Neural crest cell (in vitro differentiated cells): ENCODE measurements around the gene ANK3. TPM values are rescaled to one million over a fixed set of nuclear protein-coding genes. Genes with fewer than 3 reads are reported as not detected.

Source experiments
- DNase-seq: peaks from one replicate; pipeline ENCODE4 v3.0.0; 2021; ENCODE audit warnings: low read depth, mixed read lengths, low spot score
- H3K27ac Mint-ChIP-seq: one replicate; pipeline ENCODE4 v1.8.0; 2021; ENCODE audit warnings: mild to moderate bottlenecking, mixed read lengths; ENCODE audit not compliant: unreplicated experiment
- H3K27me3 Mint-ChIP-seq: 2 replicates; pipeline ENCODE4 v1.8.0; 2021; ENCODE audit warnings: low read depth, mild to moderate bottlenecking, mixed read lengths
- H3K36me3 Mint-ChIP-seq: 2 replicates; pipeline ENCODE4 v1.8.0; 2021; ENCODE audit warnings: low read depth, mild to moderate bottlenecking, mixed read lengths
- H3K4me1 Mint-ChIP-seq: 2 replicates; pipeline ENCODE4 v1.8.0; 2021; ENCODE audit warnings: mixed read lengths
- H3K4me3 Mint-ChIP-seq: one replicate; pipeline ENCODE4 v1.8.0; 2021; ENCODE audit warnings: mild to moderate bottlenecking, mixed read lengths
- H3K9me3 Mint-ChIP-seq: 2 replicates; pipeline ENCODE4 v1.8.0; 2021; ENCODE audit warnings: mixed read lengths
- CTCF ChIP-seq: fragments of 200-600 bp; sonication (generic); conservative IDR thresholded peaks from 2 replicates; pipeline ENCODE4 v1.5.0; 2021; ENCODE audit warnings: antibody characterized with exemption, mild to moderate bottlenecking
- total RNA-seq: library from RNA; stranded (reverse); gene quantifications from 2 replicates; pipeline ENCODE4 v1.2.1, GENCODE V29; 2021

The ANK3 gene
- total RNA-seq, 1 donor from 2014 or later: 45.2 TPM

GRCh38 chr10:60169111-60169510 is 220.6 kb downstream of the ANK3 start:
- H3K27ac Mint-ChIP-seq: no peak overlapping the region
- no peak for TF ChIP-seq CTCF
- H3K36me3 Mint-ChIP-seq: no peaks in the 10 kb centered on the region
- H3K9me3 Mint-ChIP-seq: no peaks in the 10 kb centered on the region
- peaks cover 4% of the 10 kb centered on the region for H3K4me1 Mint-ChIP-seq
- DNase-seq: no peak
- H3K27me3 Mint-ChIP-seq: no peaks in the 10 kb centered on the region
- H3K4me3 Mint-ChIP-seq: no peak overlapping the region

- TF ChIP-seq CTCF: no peak
- Mint-ChIP-seq H3K36me3 (no peaks in the 10 kb centered on the region), H3K27ac (no peak overlapping the region), H3K4me1 (no peaks in the 10 kb centered on the region), H3K4me3 (no peak overlapping the region), H3K27me3 (no peaks in the 10 kb centered on the region), H3K9me3 (no peaks in the 10 kb centered on the region)
- no peak for DNase-seq
These were observed 222.6 kb downstream of the ANK3 start for GRCh38 chr10:60167050-60167449.

GRCh38 chr10:60163786-60164185 is 225.9 kb downstream of the ANK3 start:
- Mint-ChIP-seq H3K4me1 (no peaks in the 10 kb centered on the region), H3K4me3 (no peak overlapping the region), H3K27me3 (no peaks in the 10 kb centered on the region), H3K36me3 (no peaks in the 10 kb centered on the region), H3K27ac (no peak overlapping the region), H3K9me3 (peaks cover 9% of the 10 kb centered on the region)
- DNase-seq: no peak
- TF ChIP-seq CTCF: no peak

GRCh38 chr10:60162631-60163030 is 227.0 kb downstream of the ANK3 start:
- H3K9me3 Mint-ChIP-seq: peaks cover 9% of the 10 kb centered on the region
- no peak overlapping the region for H3K4me3 Mint-ChIP-seq
- no peak for TF ChIP-seq CTCF
- no peaks in the 10 kb centered on the region for H3K27me3 Mint-ChIP-seq
- H3K27ac Mint-ChIP-seq: no peak overlapping the region
- no peaks in the 10 kb centered on the region for H3K4me1 Mint-ChIP-seq
- no peaks in the 10 kb centered on the region for H3K36me3 Mint-ChIP-seq
- no peak for DNase-seq

GRCh38 chr10:60155943-60156683 is 233.6 kb downstream of the ANK3 start:
- no peaks in the 10 kb centered on the region for H3K36me3 Mint-ChIP-seq
- H3K9me3 Mint-ChIP-seq: peaks cover 9% of the 10 kb centered on the region
- DNase-seq: no peak
- no peak overlapping the region for H3K4me3 Mint-ChIP-seq
- no peaks in the 10 kb centered on the region for H3K4me1 Mint-ChIP-seq
- H3K27ac Mint-ChIP-seq: no peak overlapping the region
- no peaks in the 10 kb centered on the region for H3K27me3 Mint-ChIP-seq
- TF ChIP-seq CTCF: no peak
